Measurements from ENCODE around the gene PRKCQ.

The PRKCQ gene

DNA sequence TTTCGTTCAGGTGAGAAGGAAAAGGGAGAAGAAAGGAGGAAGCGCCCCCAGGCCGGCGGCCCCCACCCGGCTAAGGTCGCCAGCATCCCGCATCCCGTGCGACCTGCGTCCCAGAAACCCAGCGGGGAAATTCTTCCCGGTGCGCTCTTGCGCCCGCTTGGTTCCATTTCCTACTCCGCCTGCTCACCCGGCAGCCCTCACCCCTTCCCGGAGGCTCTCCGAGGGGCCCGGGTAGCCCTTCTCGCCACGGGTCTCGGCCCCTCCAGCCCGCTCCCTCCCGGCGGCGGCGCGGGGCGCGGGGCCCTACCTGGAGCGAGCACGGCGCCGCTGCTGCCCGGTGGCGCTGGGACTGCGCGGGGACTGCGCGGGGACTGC lies at the start of gene PRKCQ:
Gene PRKCQ (minus strand): TSS at position 373 of the 375 bp plus-strand sequence. CDS start 65,141 bp downstream, outside the sequence.
- no peak for DNase-seq

DNA sequence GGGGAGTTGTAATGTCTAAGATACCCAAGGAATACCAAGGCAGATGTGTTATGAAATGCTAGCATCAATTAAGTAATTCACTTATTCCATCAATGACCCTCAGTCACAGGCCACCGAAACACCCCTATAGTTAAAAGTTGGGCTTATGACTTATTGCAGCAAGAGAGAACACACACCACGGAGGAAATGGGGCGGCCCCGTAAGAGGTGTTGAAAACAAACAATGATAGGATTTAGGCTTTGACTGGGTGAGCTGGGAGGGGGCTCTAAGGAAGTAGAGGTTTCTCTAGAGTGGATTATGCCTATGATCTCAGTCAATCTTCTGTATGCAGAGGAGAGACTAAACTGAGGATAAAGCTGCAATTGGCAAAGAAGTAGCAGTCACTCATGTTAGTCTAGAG lies 45.4 kb upstream of the PRKCQ start:
- no peak for DNase-seq

DNA sequence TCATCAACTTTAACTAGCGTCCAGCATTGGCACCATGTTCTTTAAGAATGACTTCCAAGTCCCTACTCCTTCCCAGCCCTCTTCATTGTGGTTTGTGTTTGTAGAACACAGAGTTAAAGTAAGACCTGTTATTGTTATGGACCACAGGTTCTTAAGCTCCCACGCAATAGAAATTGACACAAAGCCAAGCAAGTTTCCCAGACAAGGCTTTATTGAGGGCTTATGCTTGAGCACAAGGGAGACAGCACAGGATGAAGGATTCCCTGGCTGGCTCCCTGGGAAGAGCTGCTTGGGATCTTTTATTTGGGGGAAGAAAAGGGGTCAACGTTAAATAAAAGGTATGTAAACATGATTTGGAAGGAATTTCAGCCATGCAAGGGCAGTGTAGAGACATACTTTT lies 44.3 kb upstream of the PRKCQ start:
- DNase-seq = no peak

DNA sequence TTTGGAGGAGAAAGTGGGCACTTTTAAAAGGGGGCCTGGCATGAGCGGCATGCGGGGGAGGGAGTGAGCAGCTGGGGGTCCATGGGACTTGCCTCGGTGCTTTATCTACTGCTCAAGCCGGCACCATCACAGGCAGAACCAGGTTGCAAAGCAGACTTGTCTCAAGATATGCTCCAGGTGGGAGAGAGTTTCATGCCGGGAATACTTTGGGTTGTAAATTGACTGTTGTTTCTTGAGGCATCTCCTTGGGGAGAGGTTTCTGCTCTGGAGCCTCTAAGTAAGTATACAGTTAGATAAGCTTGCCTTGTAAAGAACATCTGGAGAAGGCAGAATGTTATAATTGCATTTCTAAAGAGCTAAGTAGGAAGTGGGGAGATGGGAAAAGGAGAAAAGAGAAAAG lies 42.8 kb upstream of the PRKCQ start:
- DNase-seq = no peak

DNA sequence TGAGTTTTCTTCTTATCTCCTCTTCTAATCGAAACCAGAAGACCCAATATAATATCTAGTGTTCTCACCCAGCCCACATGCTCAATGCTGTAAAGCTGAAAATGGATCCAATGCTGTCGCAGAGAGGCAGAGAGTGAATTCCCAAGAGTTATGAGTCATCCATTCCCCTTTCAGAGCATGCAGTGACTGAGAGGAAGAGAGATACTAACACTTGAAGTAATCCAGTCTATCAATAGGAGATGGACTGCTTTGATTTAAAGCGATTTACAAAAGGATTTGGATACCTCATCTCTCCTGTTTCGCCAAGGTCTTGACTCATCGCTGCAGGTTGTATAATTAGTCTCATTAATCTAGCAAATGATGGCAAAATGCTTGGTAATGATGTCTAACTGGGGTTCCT lies 41.5 kb upstream of the PRKCQ start:
- DNase-seq = no peak

DNA sequence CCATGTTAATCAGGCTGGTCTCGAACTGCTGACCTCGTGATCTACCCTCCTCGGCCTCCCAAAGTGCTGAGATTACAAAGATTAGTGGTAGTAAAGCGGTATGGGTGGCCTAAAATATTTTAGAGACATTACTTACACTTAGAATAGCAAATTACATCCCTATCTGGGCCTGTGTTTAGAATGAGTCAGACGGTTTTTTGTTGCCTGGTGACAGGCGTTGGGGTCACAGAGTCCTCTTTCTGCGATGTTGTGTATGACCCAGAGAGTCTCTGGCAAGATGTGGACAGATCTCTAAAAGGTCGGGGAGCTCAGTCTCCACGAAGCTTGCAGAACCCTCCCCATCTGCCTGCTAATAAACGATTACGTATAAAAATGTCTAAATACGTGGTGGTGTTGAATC lies 39.6 kb upstream of the PRKCQ start:
- DNase-seq = no peak

DNA sequence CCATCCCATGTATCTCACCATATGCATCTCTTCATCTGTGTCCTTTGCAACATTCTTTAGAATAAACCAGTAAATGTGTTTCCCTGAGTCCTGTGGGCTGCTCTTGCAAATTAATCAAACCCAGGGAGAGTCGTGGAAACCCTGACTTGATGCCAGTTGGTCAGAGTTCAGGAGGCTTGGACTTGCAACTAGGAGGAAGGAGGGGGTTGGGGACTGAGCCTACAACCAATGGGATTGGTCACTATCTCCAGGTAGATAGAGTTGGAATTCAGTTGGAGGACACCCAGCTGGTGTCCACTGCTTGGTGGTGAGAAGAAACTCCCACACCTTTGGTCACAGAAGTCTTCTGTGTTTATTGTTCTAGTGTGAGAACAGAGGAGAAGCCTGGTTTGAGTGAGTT lies 38.3 kb upstream of the PRKCQ start:
- no peak for DNase-seq

DNA sequence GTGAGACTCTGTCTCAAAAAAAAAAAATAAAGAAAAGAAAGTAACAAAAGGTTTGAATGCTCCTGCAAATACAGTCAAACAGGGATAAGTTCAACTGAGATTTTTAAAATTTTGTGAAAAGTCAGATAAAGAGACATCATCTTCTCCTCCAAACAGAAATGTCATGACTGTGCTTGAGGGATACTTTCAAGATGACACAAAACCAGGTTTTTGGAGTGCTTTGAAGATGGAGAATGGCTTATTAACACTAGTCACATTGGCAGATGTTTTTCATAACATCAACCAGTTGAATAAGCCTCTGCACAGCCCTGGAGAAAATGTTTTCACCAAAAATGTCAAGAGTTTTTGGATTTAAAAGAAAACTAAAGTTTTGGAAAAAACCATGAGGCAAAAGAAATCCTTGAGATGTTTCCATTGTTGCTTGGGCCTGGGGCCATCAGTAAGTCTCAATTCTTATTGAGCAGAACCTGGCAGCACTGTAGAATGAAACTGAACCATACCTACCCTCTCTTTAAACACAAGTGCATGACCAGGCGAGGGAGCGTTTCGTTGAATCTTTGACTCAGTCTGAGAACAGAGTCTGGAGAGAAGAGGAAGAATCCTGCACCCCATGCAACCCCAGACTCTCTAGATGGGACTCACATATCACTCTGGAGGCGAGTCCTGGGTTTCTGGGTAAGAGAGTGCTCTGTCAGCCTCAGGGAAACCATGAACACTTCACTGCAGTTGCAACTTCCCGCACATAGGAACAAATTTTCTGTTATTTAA lies 37.4 kb upstream of the PRKCQ start:
- DNase-seq = no peak

DNA sequence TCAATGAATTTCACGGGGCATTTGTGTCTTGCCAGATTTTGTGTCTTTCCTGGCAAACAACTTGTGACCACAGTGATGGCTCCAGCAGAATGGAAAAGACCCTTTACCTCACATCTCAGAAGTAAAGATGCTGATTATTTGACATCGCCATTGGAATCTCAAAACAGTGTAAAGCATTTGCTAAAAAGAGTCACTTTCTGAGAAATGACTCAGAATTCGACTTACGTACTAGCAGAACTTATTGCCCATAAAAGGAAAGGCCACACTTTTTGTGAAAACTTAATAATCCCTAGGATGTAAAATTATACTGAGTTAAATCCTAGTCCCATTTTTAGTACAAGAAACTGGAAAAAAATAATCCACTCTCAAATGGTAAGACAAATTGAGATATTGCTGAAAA lies 35.9 kb upstream of the PRKCQ start:
- DNase-seq = no peak

DNA sequence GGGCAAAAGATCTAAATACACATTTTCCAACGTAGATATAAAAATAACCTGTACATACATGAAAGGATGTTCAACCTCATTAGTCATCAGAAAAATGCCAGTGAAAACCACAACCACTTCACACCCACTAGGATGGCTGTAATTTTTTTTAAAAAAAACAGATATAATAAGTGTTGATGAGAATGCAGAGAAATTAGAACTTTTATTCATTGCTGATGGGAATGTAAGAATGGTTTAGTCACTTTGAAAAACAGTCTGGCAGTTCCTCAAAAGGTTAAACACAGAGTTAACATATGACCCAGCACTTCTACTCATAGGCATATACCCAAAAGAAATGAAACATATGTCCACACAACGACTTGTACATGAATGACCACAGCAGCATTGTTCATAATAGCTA lies 32.3 kb upstream of the PRKCQ start:
- DNase-seq = no peak

DNA sequence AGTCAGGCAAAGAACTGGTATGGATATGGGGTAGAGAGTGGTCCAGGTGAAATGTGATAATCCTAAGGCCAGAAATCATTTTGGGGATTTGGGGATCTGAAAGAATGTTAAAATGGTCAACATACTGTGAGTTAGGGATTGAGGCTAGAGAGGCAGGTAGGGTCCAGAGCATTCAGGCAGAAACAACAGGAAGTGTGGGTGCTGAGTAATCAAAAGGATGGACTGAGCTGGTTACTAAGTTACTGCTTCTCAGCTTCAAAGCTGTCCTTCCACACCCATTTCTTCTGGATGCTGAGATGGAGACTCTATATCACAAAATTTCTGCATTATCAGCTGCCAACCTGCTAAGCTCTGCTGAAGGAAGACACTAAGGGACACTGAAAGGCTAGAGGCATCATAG lies 30.6 kb upstream of the PRKCQ start:
- DNase-seq = no peak

DNA sequence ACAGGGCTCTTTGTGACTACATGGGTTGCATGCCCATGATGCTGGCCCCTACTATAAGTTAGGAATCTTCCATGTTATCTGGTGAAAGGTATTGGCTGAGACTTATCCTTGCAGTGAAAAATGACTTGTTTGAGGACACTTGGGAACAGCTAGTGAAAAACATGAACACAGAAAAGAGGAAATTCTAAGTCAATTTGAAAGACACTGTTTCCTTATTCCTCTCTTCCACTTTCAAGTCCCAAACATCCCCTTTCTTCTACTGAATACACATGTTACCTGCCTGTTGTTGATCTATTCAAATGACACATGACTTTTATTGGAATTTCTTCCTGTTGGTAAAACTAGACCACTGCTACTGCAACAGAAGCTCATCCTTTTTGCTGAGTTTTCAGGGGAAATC lies 29.5 kb upstream of the PRKCQ start:
- DNase-seq = no peak

DNA sequence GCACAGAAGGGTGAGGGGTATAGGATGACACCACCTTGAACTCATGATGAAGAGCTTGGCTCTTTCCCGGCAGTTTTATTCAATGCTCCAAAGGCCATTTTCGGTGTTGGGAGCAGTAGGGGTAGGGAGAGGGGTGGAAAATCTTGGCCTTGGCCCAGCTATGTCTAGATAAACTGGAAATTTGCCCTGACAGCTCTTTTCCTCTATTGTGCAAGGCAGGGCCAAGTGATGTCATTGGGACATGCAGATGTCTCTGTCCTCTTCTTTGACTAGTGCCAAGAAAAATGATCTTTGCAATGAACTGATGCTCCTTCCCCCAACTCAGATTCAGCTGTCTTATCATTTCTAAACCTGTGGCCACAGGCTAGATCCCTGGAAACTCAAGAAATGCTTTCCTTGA lies 27.7 kb upstream of the PRKCQ start:
- no peak for DNase-seq

DNA sequence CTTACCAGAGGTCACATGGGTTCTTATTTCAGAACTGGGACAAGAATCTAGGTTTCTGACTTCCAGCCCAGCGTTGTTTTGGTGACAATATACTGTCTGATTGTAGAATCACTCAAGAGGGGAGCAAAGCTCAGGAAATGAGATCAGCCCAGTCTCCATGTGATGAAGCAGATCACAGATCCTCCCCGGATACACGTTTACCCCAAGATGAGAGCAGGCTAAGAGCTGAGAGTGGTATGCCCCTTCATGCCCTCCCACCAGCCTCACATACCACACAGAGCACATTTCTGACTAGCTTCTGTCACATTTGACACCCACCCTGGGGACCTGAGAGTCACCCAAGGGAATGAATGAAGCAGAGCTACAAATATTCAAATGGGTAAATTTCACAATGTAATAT lies 27.1 kb upstream of the PRKCQ start:
- DNase-seq = no peak

DNA sequence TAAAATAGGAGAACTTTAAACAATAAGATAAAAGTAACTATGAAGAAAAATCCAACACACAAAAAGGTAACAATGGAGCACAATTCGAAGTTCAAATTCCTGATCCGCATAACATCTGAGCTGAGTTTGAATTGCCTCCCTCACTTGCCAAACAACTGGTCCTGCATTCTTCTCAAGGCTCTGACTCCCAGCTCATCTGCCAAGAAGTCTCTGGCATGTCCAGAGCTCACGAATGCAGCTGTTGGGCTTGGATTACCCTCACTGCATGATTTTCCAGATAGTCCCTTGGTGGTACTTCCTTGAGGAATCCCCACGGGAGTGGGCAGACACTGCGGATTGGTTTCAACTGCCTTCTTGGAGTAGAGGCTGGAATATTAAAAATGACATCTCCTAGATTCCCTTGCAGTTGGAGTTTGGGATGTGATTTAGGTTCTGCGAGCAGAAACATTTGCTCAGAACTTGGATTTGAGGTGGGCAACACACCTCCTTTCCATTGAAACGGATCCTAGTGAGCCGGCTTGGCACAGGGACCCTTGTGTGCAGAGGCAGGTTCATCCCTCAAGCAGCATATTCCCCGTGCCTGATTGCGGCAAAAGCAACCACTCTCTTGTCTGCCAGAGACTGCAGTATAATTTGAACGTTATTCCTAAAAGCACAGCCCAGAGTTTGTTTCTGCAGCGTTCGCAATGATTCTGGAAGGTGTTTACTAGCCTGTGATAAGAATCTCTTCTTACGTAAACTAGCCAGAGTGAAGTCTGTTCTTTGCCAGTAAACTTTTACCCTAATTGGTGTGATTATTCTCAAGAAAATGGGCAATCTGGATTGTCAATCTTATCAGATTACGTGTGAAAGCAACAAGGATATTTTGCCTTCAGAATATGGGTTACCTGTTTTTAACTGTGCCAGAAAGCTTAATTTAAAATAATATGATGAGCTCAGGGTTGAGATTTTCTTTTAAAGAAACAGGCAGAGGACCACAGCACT lies 23.4 kb upstream of the PRKCQ start:
- no peak for DNase-seq

DNA sequence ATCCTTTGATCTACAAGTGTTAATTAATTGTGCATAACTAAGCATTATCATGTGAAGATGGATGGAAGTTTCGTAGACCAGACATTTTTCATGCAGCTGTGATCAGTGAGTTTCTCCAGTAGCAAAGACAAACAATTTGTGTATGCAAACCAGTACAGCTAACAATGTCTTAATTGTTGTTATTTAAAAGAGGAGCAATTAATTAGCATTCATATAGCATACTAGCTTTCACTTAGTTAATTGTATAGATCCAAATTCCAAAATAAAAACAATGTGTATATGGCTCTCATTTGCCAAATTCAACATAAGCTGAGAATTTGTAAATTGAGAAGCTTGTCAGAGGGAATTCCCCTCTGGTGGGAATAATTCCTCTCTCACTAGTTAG lies 22.6 kb upstream of the PRKCQ start:
- DNase-seq = no peak

DNA sequence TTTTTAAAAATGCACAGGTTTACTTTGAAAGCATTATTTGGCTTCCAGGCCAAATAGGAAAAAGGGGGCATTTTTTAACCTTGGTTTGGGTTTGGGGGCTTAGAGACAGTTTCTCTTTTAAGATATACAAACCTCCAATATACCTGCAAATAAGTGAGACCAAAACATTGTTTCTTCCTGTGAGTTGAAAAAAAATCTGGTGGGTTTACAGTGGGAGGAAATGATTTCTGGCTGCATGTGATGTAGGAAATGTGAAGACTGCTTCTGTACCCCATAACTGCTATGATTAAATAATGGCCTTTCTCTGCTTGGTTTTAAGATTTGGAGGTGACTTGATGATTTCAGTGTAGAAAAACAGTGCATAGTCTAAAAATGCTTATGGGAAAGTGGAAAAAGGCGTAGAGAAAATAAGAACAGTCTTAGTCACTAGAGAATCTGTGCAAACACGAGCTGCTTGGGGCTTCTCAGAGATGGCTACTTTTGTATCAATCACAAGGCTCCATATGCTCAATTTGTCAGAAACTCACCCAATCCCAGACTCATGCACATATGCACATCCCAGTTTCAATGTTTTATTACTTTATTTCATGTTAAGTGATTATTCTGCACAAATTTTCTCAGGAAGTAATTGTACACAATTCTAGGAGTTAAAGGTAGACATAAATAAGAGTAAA lies 22.1 kb upstream of the PRKCQ start:
- no peak for DNase-seq

DNA sequence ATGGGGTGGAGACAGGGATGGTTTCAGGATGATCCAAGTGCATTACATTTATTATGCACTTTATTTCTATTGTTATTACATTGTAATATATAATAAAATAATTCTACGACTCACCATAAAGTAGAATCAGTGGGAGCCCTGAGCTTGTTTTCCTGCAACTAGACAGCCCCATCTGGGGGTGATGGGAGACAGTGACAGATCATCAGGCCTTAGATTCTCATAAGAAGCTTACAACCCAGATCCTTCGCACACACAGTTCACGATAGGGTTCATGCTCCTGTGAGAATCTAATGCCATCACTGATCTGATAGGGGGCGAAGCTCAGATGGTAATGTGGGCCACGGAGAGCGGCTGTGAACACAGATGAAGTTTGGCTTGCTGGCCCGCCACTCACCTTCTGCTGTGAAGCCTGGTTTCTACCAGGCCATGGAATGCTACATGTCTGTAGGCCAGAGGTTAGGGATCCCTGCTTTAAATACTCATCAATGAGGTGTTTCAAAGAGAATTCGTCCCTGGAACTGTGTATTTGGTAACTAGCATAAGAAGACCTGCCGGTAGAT lies 21.2 kb upstream of the PRKCQ start:
- no peak for DNase-seq

DNA sequence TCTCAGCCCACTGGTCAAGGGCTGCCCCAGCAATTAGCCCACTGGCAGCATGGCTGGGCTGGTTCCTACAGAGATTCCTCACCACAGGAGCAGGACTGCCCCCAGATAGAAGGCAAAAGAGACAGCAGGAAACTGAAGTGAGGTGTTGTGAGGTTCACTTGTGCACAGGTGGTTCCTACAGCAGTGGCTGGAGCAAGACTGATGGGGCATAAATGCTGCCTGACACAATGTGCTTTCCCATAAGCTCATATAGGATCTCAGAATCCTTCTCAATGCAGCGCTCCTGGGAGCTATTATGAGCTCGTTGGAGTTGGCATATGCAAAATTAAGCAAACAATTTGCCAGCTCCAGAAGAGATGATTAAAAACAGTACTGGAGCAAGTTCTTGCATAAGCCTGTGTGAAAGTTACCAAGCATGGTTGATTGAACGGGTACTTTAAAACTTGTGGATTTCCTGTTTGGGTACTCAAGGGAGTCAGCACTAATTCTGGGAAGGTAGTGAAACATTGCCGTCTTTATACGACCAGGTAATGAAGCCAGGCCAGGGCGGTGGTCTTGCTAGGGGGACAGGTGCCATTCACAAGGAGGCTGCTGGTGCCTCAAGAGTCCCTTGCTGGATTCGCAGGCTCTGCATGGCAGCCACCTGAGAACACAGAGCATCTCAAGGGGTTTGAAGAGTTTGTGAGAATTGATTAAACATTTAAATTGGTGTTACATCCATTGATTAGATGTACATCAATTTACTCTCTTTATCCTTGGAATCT lies 20.3 kb upstream of the PRKCQ start:
- DNase-seq = no peak

DNA sequence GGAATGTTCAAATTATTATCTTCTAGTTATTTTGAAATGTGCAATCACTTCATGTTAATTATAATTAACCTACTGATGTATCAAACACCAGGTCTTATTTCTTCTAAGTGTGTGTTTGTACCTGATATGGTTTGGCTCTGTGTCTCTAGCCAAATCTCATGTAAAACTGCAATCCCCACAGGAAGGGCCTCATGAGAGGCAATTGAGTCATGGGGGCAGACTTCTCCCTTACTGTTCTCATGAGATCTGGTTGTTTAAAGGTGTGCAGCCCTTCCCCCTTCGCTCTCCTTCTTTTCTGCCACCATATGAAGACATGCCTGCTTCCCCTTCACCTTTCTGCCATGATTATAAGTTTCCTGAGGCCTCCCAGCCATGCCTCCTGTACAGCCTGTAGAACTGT lies 18.6 kb upstream of the PRKCQ start:
- DNase-seq = no peak

DNA sequence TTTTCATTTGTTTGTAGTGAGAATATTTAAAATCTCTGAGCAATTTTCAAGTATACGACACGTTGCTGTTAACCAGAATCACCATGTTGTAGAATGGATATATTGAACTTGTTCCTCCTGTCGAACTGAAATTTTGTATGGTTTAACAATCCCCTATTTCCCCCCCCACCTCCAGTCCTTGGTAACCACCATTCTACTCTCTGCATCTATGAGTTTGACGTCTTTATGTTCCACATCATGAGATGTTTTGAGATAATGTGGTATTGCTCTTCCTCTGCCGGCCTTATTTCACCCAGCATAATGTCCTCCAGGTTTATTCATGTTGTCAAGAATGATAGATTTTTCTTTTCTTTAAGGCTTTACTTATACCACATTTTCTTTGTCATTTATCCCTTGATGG lies 17.4 kb upstream of the PRKCQ start:
- no peak for DNase-seq

DNA sequence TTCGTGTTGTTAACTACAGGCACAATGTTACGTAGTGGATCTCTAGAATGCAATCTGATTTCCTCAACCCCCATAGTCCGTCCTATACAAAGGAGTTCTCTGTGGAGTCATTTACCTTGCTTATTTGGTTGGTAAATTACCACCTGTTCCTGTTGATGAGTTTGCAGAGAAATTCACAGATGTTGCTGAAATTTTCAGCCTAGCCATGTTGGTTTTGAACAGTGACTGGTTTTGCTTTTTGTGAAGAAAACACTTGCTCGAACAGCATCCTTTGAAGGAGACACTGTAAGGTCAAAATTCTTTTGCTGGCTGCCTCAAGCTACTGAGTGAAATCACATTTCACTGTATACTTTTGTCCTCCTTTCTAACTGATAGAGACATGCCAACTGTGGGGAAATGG lies 15.4 kb upstream of the PRKCQ start:
- DNase-seq = no peak

DNA sequence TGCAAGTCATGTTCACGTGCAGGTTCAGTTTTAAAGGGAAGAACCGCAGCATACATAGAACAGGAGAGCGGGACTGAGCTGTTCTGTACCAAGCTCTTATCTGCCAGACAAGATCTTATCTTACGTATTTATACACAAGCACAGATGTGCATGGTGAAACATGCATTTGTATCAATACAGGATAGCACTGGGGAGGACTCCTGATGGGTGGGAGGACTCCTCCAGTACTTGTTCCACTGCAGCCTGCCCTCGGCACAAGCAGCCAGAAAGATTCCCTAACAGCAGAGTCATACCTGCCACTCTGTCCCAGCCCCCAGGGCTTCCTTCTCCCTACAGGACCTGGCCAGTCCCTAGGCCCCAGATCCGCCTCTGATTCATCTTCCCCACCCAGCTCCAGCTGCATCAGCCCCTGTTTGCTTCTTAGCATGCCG lies 13.2 kb upstream of the PRKCQ start:
- DNase-seq = no peak
